Activated CD4-positive, alpha-beta T cell treated with anti-CD3 and anti-CD28 coated beads for 48 hours (primary cell): ENCODE results near the gene CNKSR3.

Experiments used
- DNase-seq: peaks from one replicate; pipeline ENCODE4 v3.0.0-alpha.2; 2020

The CNKSR3 gene

DNA sequence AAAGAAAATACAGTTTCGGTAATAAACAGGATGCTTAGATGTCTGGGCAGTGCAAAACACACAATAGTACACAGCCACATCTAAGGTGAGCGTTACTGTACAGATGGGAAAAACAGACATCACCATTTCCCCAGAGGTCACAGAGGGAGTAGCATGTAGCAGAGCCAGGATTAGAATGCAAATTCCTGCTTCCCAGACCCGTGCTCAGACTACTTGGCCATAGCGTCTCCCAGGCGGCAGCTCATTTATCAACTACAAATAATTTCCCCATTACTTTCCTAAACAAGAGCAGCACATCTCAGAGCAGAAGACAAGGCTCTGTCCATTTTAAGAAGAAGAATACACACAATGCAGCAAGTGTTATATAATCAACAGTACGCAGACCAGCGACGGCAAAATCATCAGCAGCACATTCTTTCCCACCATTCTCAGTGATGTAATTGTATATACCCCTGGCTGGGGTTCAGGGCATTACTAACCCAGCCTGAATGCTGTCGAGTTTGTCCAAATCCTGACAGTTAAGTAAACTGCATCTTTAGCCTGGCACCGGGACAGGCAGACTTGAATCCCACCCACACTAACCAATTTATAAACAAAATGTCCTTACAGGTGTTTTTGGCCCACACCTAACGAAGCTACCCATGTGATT lies 61.9 kb downstream of the CNKSR3 start:
- DNase-seq = no peak

GRCh38 chr6:154447954-154448353 lies 62.5 kb downstream of the CNKSR3 start:
- no peak for DNase-seq

GRCh38 chr6:154446984-154447383 lies 63.5 kb downstream of the CNKSR3 start:
- DNase-seq = no peak

DNA sequence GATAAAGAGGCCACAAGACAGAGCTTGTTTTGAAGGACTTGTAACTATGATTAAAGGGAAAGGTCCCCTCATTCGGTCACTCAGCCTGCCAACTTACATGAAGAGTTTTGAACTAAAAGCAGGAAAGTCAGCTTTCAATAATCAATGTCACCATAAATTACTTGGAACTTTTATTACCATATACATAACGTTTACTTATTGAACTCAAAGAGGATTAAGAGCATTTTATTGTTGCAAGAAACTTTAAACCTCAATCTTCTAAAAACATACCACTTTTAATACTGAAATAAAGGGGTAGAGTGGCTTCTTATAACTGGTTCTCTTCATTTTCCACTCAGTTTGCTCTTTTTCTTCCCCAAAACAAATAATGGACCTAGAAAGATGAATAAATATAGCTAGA lies 65.1 kb downstream of the CNKSR3 start:
- no peak for DNase-seq

- no peak for DNase-seq
Measured at GRCh38 chr6:154441995-154442310, 68.5 kb downstream of the CNKSR3 start.

GRCh38 chr6:154440422-154441043 lies 70.0 kb downstream of the CNKSR3 start:
- no peak for DNase-seq

GRCh38 chr6:154440022-154440421 lies 70.5 kb downstream of the CNKSR3 start:
- DNase-seq = no peak

- DNase-seq = no peak
Measured at GRCh38 chr6:154438882-154439415, 71.5 kb downstream of the CNKSR3 start.

DNA sequence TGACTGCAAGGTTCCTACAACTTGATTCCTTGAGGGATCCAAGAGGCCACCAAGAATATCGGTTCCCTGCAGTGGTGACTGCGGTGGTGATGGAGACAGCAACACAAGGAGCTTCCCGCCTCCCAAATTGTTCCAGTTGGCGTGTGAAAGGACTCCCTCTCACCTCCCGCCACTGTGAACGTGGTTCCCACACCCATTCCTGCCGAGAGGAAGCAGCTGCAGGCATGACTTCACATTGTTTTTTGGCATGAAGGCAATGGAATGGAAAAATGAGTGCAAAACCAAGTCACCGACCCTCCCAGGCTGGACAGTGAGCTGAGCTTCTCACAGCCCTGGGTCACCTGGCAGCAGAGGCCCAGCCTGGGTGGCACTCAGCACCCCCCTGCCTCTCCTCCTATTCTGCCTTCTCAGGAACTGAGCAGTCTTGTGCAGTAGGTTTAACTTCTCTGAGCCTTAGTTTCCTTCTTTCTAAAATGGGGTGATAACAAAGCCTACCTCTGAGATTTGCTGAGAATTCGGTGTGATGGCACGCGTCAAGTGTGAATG lies 75.0 kb downstream of the CNKSR3 start:
- no peak for DNase-seq

DNA sequence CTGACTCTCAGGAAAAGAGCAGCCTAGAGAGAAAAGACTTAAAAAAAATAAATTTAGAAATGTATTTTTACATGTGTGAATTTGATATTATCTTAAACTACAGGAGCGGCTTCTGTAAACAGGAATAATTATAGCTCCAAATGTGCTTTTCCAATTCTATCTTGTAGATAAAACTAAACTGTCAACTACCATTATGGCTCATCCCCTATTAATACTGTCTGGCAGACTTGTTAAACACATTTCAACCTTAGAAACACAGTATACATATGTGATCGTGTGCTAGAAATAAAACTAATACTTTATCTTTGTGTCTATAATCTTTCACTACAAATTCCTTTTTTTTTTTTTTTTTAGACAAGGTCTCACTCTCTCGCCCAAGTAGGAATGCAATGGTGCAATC lies 75.8 kb downstream of the CNKSR3 start:
- DNase-seq = no peak

DNA sequence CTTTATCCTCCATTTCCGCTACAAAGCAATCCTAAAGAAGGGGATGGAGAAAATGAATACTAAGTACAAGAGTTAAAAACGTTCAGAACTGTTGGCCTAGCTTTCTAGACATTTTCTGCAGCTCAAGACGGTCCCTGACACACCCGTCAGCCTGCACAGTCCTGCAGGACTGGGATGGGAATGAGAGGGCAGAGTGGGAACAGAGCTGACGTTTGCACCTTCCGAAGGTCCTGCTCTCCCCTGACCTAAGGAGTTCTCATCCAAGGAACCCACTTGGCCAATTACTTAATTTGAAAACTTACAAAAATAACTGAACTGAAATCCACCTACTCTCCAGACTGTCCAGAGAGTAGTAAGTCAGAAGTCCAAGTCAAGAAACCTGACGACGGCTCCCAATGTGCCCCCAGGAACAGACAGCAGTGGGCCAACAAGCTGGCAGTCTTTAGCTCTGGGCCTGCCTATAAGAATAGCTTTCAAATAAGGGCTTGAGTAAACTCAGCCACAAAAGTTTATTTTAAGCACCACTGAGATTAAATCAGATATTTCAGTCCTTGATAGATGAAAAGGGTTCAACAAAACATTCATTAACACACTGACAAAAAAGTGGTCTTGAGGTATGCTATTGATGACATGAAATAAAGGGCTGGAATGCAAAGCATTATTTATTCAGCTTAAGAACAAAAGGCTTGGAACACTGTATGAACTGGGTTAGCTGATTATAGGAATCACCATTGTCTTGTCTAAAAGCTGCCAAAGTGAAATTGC lies 76.8 kb downstream of the CNKSR3 start:
- no peak for DNase-seq

DNA sequence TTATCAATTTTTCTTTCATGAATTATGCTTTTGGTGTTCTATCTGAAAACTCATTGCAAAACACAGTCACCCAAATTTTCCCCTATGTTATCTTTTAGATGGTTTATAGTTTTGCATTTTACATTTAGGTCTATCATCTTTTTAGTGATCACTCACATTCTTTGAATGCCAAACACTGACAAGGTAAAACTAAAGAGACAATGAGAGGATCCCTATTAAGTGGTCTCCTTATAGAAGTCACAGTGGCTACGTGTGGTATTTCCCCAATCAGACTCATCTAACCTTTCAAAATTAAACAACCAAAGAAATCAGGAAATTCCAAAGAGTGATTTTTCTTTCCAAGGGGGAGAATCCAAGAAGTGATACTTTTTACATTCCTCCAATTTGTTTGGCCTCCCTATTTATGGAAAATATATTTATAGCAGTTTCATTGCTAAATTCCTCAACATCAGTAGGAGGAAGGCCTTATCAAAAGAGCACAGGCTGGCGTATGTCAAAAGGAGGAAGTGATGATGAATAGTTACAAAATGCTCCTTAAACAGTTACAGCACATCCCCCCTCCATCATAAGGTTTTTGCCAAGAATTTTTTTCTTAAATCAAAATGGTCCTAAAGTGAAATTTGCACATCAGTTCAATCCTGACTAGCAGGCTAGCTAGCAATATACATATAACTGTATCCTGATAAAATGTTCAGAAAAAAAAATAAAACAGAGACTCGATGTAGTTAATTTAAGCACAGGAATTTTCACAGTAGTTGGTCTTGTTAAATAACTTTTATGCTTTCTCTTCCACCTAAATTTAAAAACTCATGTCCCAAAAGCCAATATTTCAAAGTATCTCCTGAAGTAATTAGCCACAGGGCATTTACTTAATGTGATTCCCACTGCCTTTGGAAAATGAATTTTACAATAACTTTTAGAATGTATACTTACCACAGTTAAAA lies 77.7 kb downstream of the CNKSR3 start:
- no peak for DNase-seq

GRCh38 chr6:154430481-154430919 lies 80.0 kb downstream of the CNKSR3 start:
- DNase-seq = no peak

DNA sequence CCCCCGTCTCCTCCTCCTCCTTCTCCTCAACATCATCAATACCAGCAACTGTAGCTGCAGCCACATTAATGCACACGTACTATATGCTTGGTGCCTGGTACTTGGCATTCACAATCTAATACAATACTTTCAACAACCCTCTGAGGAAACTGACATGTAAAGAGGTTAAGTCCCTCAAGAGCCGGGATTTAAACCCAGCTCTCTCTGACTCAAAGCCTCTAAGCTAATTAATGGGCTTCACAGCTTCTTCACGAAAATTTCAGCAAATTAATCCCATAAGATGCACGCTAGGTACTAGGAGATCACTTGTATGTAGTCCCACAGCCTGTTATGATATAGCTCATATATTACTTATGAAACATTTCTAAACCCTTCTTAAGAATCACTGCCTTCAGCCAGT lies 80.8 kb downstream of the CNKSR3 start:
- DNase-seq = no peak

DNA sequence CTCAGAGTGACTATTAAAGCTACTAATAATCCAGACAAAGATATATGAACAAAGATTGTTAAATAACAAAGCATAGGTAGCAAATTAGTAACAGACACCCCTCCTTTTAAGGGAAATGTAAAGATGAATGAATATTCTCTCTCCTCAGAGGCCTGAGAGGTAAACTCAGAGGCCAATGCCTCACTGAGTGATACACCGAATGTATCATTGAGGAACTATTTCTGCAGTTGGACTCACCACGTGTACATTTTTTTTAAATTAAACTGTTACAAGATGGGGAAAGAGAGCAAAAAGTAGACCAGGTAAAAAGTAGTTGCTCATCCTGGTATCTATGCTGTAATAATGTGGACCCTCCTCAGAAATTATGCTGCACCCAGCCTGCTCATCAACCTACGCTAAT lies 81.6 kb downstream of the CNKSR3 start:
- DNase-seq = no peak

- DNase-seq = no peak
Measured at GRCh38 chr6:154427446-154427845, 83.0 kb downstream of the CNKSR3 start.

GRCh38 chr6:154426997-154427396 lies 83.5 kb downstream of the CNKSR3 start:
- DNase-seq = no peak

DNA sequence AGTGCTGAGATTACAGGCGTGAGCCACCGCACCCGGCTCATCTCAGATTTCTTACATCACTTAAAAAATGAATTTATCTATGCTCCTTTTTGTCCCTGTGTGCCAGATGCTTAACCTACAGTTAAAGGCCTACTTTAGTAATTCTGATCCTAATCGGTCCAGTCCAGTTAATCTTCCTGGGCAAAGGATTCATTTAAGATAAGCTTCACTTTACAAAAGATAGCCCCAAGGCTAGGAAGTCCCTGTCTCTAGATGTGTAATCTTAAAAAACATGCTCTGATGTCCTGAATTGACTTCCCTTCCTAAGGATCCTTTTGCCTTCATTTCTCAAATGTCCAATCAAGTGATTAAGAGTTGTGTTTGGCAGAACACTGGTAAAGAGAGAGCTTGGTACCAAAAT lies 85.5 kb downstream of the CNKSR3 start:
- DNase-seq = no peak

DNA sequence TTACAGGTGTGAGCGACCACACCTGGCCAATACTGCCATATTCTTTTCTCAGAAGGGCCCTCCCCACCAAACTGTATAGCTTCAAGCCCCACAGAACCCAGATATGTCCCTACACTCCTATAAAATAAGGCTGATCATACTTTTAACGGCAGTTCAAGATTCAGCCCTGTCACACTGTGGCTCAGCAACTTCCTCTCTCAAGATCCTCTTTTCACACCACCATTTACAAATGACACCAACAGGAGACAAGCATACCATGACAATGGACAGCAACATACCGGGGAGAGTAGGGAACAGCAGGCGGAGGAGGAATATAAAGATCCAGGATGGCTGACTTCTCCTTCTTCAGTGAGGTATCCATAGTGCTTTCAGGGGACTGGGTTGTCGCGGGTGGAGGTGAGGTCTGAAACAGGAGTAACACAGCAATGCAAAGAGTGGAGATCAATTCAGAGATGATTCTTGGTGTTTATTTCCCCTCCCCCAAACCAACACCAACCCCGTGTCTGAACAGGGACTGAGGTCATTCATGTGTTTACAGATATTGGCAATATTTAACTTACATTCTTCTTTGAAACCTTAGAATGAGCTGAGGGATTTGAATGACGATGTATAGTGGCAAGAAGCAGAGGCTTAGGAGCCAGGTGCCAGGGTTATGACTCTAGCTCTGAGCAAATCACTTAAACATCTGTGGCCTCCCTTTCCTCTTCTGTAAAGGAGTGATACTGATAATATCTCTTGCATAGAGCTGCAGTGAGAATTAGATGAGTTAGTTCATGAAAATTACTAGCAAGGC lies 96.3 kb downstream of the CNKSR3 start:
- no peak for DNase-seq

- DNase-seq = no peak
Measured at GRCh38 chr6:154412106-154412820, 98.2 kb downstream of the CNKSR3 start.

- DNase-seq = no peak
Measured at GRCh38 chr6:154411076-154411475, 99.4 kb downstream of the CNKSR3 start.
